Stimulated activated CD8-positive, alpha-beta memory T cell treated with anti-CD3 and anti-CD28 coated beads, Interleukin-12 subunit alpha, Interleukin-12 subunit beta, amount 100 ng/mL, for 1 hour (primary cell): ENCODE measurements around the gene THRA.
A peak's percentile ranks its signal among the peaks of the same experiment; 100 is the strongest.

ENCODE experiments used
- DNase-seq: peaks from one replicate; pipeline ENCODE4 v3.0.0-alpha.2; 2020; ENCODE audit warnings: low read depth

THRA gene

GRCh38 chr17:40084477-40084876, 21.7 kb downstream of the THRA start:
- no peak for DNase-seq

GRCh38 chr17:40086150-40087044, 23.6 kb downstream of the THRA start:
- DNase-seq, result peak; percentile 43

DNA sequence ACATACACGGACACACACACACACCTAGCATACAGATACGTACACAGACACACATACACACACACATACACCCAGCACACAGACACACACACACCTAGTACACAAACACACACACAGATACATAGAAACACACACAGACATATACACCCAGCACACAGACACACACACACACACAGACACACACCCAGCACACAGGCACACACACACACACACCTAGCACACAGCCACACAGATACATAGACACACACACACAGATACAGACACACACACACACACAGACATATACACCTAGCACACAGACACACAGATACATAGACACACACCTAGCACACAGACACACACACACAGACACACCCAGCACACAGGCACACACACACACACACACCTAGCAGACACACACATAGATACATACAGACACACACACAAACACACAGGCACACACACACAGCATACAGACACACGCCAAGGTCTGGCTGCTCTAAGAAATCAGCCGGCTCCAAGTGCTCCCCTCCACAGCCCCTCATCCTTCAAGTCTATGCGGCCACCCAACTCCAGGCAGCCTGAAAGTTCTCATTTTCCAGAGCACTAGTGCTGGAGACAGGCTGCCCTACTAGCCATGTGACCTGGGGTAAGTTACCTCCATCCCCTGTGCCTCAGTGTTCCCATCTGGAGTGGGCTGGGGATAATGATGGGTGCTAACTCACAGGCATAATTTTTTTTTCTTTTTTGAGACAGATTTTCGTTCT, 24.5 kb downstream of the THRA start:
- DNase-seq, result no peak

DNA sequence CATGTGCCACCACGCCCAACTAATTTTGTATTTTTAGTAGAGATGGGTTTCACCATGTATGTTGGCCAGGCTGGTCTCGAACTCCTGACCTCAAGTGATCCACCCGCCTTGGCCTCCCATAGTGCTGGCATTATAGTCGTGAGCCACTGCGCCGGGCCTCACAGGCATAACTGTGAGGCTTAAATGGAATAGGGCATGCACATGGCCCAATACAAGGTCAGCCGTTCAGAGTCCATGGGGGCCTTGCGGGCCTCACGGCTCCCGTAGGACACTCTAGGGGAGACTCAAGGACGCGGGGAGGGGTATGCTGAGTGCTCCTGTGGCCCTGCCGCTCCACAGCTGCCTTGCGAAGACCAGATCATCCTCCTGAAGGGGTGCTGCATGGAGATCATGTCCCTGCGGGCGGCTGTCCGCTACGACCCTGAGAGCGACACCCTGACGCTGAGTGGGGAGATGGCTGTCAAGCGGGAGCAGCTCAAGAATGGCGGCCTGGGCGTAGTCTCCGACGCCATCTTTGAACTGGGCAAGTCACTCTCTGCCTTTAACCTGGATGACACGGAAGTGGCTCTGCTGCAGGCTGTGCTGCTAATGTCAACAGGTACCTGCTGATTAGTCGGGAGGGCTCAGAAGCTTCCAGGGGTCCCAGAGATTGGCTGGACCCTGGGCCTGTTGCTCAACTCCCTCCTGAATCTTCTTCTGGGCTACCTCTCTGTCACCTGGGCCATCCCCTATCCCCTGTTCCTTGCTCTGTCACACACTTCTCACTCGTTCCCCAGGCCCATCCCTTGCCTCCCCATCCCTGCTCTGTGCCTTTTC, 25.3 kb downstream of the THRA start:
- DNase-seq, result no peak

- DNase-seq, result no peak
Observed at GRCh38 chr17:40089077-40089895, 26.5 kb downstream of the THRA start.

- DNase-seq, result no peak
Observed at GRCh38 chr17:40090237-40091119, 27.7 kb downstream of the THRA start.

- DNase-seq, result no peak
Observed at GRCh38 chr17:40091691-40092397, 29.1 kb downstream of the THRA start.

- no peak for DNase-seq
Observed at GRCh38 chr17:40092581-40092980, 29.8 kb downstream of the THRA start.

DNA sequence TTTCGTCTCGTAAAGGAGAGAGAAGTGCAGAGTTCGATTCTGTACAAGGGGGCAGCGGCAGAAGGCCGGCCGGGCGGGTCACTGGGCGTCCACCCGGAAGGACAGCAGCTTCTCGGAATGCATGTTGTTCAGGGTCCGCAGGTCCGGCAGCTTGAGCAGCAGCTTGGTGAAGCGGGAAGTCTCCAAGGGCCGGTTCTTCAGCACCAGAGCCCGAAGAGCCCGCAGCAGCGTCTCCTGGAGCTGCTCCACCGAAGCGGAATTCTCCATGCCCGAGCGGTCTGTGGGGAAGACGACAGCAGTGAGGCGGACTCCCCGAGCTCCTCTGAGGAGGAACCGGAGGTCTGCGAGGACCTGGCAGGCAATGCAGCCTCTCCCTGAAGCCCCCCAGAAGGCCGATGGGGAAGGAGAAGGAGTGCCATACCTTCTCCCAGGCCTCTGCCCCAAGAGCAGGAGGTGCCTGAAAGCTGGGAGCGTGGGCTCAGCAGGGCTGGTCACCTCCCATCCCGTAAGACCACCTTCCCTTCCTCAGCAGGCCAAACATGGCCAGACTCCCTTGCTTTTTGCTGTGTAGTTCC, 30.3 kb downstream of the THRA start:
- DNase-seq, result no peak

DNA sequence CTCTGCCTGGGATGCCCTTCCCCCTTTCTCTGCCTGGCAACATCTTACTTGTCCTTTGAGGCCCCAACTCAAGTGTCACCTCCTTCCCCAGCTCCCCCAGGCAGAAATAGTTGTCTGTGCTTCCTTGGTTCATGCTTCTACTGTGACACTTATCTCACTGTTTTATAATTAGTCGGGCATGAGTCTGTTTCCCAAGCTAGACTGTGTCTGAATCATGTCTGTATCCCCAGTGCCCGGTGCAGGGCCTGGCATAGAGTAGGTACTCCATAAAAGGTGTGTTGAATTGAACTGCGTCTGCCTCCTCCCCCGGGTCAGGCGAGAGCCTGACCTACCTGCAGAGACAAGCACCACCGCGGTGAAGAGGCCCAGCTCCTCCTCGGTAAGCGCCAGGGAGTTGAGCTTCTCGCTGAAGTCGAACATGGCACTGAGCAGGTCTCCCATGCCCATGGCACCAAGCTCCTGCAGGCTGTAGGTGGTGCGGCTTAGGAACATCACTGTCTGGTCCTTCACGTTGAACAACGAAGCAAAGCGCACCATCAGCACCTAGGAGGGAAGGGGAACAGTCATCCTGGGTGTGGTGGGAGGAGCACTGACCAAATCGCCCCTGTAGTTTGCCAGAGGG, 30.9 kb downstream of the THRA start:
- DNase-seq, result no peak

DNA sequence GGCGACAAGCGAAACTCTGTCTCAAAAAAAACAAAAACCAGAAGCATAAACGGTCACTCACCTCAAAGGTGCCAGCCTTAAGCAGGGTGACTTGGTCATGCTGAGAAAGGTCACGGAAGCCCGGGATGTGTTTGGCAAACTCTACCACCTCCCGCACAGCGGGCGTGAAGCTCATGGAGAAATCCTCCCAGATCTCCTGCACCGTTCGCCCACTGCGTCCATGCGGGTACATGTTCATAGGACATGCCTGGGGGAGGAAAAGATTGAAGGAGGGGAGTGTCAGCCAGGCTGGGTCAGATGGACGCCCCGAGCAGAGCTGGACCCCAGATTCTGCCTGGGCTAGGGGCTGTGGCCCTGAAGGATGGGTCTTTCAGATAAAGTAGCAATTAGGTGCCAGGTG, 32.1 kb downstream of the THRA start:
- DNase-seq, result no peak

DNA sequence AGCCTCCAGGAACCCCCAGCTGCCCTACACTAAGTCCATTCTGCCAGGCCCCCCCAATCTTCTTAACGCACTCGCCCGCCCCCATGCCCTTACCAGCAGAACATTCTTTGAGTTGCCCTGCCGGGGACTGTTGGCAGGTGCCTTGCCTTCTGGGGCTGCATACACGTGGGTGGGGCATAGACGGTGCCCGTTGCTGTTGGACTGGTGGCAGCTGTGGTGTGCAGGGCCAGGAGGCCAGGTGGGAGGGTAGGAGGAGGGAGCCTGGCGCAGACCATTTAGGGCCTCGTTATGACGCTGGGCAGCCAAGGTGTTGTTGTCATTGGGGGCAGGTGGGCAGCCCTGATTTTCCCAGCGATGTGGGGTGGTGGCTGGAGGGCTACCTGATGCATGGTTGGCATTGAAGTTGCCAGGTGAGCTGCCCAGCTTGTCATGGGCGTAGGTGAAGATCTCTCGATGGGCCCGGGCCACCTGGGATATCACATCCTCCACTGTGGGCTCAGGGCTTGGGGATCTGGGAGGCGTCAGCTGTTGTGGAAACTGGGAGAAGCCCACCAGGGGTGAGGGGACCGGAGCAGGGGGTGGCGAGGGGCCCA, 32.7 kb downstream of the THRA start:
- DNase-seq, result no peak

- peak; percentile 69 for DNase-seq
Observed at GRCh38 chr17:40095944-40096791, 33.4 kb downstream of the THRA start.

GRCh38 chr17:40097087-40097486, 34.3 kb downstream of the THRA start:
- DNase-seq, result no peak

- no peak for DNase-seq
Observed at GRCh38 chr17:40097931-40098845, 35.4 kb downstream of the THRA start.

GRCh38 chr17:40098846-40099618, 36.3 kb downstream of the THRA start:
- DNase-seq, result peak; percentile 98
